D341Med (cell line): Measurements from ENCODE around the gene UGT1A4.
"Not testable (repeated sequence)": the region's sequence is repeated elsewhere in the genome, so short reads cannot be mapped to it uniquely, and the experiment has no call there.

ENCODE experiments used
- DNase-seq: peaks from one replicate; pipeline ENCODE4 v3.0.0; 2012; ENCODE audit warnings: low spot score

Gene UGT1A4

DNA sequence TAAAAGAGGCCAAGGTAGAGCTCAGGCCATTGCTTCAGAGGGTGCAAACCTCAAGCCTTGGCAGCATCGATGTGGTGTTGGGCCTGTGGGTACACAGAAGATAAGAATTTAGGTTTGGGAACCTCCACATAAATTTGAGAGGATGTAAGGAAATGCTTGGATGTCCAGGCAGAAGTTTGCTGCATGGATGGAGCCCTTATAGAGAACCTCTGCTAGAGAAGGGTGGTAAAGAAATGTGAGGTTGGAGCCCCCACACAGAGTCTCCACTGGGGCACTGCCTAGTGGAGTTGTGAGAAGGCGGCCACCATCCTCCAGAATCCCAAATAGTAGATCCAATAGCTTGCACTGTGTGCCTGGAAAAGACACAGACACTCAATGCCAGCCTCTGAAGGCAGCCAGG is 32.2 kb downstream of the UGT1A4 start:
- DNase-seq: not testable (repeated sequence)

DNA sequence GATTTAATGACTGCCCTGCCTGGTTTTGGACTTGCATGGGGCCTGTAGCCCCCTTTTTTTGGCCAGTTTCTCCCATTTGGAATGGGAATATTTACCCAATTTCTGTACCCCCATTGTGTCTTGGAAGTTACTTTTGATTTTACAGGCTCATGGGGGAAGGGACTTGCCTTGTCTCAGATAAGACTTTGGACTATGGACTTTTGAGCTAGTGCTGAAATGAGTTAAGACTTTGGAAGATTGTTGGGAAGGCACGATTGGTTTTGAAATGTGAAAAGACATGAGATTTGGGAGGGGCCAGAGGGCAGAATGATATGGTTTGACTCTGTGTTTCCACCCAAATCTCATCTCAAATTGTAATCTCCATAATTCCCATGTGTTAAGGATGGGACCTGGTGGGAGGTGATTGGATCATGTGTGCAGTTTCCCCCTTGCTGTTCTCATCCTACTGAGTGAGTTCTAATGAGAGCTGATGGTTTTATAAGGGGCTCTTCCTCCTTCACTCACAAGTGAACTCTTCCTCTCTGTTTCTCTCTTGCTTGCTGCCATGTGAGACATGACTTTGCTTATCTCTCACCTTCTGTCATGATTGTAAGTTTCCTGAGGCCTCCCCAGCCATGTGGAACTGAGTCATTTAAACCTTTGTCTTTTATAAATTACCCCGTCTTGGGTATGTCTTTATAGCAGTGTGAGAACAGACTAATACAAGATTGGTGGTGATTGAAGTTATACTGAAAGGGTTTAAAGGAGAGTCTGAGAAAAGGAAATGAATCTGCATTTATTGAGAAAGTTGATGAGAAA is 32.9 kb downstream of the UGT1A4 start:
- DNase-seq: not testable (repeated sequence)

DNA sequence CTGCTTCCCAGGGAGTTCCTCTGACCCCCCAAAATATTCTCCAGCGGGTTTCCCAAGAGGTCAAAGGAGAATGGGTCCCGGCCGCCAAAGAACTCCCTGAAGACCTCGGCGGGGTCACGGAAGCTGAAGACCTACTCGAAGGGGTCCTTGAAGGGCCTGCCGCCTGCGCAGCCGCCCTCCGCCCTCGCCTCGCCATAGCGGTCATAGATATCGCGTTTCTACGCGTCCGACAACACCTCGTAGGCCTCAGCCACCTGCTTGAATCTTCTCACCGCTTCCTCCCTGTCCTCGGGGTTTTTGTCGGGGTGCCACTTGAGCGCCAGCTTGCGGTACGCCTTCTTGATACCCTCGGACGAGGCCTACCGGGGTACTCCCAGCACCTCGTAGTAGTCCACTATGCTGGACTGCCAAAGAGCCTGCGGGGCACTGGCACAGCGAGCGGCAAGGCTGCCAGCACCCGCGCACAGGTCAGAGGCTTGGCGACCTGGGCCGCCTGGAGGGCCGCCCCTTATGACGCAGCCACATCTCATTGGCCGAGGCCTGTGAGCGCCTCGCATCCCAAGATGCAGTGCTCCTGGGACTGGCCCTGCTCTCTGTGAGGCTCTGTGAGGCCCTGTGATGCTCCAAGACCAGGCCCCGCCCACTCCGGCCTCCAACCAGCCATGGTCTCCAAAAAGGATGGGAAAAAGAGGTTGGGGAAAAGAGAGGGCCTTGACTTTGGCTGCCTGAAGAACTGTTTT is 36.5 kb downstream of the UGT1A4 start:
- no peak for DNase-seq

DNA sequence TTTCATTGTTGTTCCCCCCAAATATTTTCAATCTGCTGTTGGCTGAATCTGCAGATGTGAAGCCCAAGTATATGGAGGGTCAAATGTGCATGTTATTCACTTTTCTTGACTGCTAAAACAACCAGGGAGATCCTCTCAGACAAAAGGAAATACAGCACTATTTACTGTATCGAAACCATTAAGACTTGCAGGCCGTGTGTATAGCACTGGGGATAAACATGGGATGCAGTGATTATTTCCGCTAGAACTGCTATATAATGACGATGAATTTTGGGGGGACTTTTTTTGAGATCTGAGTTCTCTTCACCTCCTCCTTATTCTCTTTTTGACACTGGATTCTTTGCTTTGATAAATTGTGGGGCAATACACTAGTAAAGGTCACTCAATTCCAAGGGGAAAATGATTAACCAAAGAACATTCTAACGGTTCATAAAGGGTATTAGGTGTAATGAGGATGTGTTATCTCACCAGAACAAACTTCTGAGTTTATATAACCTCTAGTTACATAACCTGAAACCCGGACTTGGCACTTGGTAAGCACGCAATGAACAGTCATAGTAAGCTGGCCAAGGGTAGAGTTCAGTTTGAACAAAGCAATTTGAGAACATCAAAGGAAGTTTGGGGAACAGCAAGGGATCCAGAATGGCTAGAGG is 38.0 kb downstream of the UGT1A4 start:
- DNase-seq: no peak

DNA sequence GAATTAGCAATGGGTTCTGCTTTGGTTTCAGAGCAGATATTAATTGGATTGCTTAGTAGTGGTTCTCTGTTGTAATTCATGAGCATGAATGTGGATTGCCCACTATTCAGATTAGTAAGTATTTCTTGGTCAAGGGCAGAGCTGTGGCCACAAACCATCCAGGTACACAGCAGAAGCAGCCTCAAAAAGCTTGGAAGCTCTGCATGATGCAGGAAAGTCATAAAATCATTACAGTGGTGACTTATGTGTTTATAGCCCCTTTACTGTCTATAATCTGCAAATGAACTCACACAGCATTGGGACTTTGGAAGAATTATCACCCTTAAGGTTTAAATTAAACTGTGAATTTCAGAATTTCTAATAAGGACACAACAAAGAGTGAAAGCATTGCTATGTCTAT is 39.6 kb downstream of the UGT1A4 start:
- no peak for DNase-seq

DNA sequence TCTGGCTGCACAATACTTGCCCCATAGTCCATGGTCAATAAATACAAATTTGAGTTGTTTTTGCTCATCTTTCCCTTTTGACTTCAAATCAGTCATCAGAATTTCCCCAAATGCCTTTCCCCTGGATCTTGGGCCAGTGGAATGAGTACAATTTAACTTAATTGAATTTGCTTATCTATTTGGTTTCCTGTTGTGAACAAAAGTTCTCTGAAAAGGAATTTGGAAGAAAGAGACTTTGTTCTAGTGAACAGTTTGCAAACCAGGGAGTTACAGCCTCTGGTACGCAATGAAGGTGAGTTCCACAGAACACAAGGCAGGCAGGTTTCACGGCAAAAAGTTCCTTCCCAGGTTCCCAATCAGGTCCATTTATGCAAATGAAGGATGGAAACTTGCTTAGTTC is 40.3 kb downstream of the UGT1A4 start:
- DNase-seq: no peak

DNA sequence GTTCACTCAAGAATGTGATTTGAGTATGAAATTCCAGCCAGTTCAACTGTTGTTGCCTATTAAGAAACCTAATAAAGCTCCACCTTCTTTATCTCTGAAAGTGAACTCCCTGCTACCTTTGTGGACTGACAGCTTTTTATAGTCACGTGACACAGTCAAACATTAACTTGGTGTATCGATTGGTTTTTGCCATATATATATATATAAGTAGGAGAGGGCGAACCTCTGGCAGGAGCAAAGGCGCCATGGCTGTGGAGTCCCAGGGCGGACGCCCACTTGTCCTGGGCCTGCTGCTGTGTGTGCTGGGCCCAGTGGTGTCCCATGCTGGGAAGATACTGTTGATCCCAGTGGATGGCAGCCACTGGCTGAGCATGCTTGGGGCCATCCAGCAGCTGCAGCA is 41.5 kb downstream of the UGT1A4 start, which contains the start of gene UGT1A1:
Gene UGT1A1 (plus strand): TSS at position 228 of the 400 bp plus-strand sequence. CDS start 18 bp downstream, at position 246.
- DNase-seq: no peak

DNA sequence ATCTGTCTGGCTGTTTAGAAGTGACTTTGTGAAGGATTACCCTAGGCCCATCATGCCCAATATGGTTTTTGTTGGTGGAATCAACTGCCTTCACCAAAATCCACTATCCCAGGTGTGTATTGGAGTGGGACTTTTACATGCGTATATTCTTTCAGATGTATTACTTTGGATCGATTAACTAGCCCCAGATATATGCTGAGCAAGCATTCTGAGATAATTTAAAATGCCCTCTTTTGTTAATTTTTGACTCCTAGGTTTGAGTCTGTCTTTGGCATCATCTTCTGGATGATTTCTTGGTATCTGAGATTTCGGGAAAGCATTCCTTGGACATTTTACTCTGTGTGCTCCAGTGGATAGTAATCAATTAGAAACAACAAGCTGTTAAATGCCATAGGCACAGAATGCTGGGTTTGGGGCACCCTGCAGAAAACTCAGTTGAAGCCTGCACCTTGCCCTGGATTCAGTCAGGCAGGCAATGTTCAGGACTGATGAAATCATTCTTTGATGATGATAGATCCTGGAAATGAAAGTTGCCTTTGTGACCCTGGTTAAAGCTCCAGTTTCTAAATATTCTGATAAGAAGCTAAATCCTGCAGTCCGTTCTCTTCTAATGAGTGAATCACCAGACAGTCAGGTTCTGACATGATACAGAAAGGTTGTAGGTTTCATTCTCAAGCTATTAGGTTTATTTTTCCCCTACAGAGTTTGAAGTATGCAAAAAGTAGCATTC is 42.7 kb downstream of the UGT1A4 start:
- DNase-seq: no peak

DNA sequence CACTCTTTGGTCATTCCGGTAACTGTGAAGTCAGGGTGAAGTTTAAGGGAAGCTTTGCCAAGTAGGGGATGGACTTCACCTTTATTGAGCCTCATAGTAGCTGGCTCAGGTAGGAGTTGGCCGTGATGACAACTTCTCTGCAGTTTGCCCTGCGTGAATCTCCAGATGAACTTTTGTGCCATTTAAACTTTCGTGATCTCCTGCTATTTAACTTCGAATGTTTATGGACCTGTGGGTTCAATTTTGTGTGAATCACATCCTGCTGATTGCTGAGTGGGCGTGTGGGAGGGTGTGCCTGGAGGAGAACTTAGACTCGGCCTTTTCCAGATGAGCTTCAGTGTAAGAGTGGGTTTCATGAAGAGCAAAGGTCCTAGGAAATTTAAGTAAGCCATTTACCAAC is 45.7 kb downstream of the UGT1A4 start:
- DNase-seq: no peak

DNA sequence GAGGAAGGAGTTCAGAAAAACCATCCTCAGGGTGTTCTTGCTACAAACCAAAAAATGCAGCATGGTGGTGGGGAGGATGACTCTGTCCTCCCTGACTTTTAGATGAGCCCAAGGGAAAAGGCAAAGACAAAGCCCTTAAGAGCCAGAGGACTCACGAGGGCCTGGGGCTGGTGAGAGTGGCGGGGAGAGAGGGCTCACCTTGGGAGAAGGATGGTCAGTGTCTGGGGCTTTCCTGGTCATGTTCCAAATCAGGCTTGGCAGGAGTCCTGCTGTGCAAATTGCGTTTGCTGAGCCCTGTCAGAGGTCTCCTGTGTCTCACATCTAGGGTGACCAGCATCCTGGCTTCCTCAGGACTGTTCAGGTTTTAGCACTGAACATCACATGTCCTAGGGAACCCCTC is 46.2 kb downstream of the UGT1A4 start:
- DNase-seq: no peak

DNA sequence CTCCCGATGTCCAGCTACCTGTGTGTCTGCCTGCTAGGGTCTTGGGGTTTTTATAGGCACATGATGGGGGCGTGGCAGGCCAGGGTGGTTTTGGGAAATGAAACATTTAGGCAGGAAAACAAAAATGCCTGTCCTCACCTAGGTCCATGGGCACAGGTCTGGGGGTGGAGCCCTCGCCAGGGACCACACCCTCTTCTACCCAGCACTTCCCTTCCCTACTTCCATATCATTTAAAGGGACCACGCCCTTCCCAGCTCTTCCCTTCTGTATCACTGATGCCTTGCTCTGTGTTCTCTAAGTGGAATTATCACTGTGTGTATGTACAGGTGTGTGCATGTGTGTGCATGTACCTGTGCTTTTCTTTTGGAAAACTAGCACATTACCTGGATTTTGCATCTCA is 47.9 kb downstream of the UGT1A4 start:
- DNase-seq: no peak

DNA sequence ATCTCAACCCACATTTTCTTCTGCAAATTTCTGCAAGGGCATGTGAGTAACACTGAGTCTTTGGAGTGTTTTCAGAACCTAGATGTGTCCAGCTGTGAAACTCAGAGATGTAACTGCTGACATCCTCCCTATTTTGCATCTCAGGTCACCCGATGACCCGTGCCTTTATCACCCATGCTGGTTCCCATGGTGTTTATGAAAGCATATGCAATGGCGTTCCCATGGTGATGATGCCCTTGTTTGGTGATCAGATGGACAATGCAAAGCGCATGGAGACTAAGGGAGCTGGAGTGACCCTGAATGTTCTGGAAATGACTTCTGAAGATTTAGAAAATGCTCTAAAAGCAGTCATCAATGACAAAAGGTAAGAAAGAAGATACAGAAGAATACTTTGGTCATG is 49.5 kb downstream of the UGT1A4 start:
- DNase-seq: no peak

DNA sequence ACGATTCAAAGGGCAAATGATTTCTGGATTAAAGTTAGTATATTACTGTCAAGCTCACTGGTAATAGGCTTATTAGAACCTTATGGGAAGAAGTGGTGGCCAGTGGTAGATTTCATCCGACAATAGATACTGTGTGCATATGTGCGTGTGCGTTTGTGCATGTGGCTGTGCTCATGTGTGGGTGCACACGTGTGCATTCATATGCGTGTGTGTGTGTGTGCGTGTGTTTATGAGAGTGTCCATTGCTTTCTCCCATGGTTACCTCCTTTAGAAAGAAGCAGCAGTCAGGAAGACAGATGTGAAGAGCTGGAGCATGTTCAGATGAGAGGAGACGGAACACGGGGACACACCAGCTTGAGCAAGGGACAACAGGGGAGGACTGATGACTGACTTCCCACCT is 50.7 kb downstream of the UGT1A4 start:
- no peak for DNase-seq

DNA sequence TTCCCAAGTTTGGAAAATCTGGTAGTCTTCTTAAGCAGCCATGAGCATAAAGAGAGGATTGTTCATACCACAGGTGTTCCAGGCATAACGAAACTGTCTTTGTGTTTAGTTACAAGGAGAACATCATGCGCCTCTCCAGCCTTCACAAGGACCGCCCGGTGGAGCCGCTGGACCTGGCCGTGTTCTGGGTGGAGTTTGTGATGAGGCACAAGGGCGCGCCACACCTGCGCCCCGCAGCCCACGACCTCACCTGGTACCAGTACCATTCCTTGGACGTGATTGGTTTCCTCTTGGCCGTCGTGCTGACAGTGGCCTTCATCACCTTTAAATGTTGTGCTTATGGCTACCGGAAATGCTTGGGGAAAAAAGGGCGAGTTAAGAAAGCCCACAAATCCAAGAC is 53.6 kb downstream of the UGT1A4 start:
- DNase-seq: no peak

DNA sequence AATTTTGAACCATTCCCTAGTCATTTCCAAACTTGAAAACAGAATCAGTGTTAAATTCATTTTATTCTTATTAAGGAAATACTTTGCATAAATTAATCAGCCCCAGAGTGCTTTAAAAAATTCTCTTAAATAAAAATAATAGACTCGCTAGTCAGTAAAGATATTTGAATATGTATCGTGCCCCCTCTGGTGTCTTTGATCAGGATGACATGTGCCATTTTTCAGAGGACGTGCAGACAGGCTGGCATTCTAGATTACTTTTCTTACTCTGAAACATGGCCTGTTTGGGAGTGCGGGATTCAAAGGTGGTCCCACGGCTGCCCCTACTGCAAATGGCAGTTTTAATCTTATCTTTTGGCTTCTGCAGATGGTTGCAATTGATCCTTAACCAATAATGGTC is 54.0 kb downstream of the UGT1A4 start:
- no peak for DNase-seq

DNA sequence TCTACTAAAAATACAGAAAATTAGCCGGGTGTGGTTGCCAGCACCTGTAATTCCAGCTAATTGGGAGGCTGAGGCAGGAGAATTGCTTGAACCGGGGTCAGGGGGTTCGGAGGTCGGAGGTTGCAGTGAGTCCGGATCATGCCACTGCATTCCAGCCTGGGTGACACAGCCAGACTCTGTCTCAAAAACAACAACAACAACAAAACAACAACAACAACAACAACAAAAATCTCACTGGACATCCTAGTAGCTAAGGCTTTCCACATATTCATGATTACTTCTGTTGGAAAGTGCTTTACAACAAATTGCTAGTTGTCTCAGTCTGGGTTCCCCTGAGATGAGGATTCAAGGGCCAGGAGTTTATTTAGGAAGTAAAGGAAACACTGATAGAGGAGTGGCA is 55.3 kb downstream of the UGT1A4 start:
- no peak for DNase-seq

DNA sequence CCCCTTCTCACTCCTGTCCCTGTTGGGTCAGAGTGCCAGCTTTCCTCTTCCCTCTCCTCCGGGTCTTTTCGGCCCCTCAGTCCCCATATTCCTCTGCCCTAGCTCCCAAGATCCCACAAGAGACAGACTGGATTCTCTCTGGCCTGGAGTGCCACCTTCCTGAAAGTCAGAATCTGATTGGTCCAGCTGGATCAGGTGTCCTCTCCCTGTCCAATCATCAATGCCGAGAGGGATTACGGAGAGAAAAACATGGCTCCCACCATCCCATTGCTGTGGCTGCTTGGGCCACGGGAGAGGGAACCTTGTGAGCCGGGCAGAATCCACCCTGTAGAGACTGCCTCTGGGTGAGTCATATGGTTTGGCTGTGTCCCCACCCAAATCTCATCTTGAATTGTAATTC is 56.9 kb downstream of the UGT1A4 start:
- no peak for DNase-seq

DNA sequence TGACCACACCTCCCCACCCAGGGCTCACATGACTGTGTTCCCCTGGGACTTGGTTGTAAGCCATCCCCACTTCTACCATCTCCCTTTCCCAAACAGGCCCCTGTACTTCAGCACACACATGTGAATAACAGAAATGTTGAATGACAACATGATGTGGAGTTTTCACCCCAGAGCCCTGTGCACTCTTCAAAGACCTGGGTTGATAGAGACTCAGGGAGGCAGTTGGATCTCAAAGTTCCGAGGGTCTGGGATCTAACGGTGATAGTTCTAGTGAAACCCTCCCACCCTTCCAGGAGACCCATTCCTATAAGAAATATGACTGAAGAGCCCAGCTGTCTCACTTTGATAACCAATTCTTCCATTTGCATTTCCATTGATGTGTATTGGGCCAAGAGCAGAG is 59.5 kb downstream of the UGT1A4 start, which contains the start of gene MROH2A:
Gene MROH2A (plus strand): TSS at position 301 of the 400 bp plus-strand sequence. CDS start 1,029 bp downstream, outside the sequence.
- no peak for DNase-seq

DNA sequence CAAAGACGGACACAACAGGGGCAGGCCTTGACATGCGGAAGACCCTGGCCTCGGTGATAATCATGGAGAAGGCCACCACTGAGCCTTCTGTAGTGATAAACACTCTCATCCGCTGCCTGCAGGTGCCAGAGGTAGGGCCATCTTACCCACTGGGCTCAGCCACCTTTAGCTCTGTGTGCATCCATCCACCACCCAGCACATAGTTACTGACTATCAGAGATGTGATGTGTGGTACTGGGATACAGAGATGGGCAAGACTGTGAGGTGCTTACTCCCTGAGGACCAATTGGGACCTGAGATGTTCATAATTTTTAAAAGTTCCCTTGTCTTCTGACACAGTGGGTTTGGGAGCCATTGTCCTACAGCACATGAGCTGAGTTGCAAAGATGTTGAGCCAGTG is 61.2 kb downstream of the UGT1A4 start:
- DNase-seq: no peak

DNA sequence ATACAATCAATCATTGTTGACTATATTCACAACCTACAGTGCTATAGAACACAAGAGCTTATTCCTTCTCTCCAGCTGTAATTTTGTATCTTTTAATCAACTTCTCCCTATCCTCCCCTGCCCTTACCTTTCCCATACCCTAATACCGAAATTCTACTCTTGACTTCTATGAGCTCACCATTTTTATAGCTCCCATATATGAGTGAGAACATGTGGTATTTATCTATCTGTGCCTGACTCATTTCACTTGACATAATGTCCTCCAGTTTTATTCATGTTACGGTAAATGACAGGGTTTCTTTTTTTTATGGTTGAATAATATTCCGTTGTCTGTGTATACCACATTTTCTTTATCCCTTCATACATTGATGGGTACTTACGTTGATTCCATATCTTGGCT is 62.2 kb downstream of the UGT1A4 start:
- DNase-seq: no peak

DNA sequence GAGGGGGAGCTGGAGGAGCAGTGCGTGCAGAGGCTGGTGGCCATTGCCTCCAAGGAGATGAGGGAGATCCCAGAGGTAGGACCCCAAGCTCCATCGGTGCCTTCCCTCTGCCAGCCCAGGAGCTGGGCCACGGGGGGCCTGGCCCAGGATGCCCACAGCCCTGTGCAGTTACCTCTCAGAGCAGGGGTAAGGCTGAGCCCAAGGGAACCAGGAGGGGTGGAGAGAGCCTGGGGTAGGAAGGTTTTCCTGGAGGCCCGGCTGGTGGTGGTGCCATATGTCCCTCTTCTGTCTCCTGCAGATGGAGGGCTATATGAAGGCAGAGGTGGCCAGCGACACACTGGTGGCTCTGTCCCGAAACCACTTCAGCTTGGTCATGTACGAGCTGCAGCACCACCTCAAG is 71.0 kb downstream of the UGT1A4 start:
- DNase-seq: no peak
